ENCODE results near the gene TULP3.

TULP3 gene

GRCh38 chr12:2977776-2978175 lies 87.1 kb downstream of the TULP3 start:
- DNase-seq: no peak

DNA sequence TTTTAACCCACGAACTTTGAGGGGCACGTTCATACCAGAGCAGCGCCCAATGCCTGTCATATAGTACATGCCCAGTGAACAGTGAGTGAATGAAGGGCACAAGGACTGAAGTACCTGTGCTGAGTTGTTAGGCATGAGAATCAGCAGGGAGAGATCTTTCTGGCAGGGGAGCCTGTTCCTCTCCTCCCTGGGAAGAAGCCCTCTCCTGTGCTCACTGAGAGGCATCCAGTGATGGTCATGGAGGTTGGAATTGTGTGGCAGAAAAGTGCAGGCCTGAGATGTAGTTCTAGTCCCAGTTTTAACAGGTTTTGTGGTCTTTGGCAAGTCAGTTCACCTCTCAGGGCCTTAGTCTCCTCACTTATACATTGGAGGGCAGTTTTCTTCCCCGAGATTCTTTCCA lies 89.1 kb downstream of the TULP3 start:
- no peak for DNase-seq

GRCh38 chr12:2980630-2981029 lies 89.9 kb downstream of the TULP3 start:
- no peak for DNase-seq

DNA sequence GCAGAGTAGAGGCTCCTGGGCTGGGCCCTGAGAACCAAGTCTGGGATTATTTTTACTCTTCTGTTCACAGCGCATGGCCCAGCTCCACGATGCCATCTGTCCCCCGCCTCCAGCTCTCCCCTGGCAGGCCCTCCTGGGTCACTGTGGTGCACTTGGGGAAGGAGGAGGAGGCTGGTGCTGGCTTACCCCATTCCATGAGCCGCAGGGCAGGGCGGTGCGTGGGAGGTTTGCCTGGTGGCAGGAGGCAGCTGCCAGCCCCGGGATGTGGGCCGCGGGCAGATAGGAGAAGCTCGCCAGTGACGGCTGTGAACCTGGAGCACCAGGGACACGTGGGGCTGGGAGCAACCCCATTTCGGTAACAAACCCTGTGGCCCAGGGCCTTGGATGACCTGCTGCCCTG lies 91.7 kb downstream of the TULP3 start:
- DNase-seq: no peak

DNA sequence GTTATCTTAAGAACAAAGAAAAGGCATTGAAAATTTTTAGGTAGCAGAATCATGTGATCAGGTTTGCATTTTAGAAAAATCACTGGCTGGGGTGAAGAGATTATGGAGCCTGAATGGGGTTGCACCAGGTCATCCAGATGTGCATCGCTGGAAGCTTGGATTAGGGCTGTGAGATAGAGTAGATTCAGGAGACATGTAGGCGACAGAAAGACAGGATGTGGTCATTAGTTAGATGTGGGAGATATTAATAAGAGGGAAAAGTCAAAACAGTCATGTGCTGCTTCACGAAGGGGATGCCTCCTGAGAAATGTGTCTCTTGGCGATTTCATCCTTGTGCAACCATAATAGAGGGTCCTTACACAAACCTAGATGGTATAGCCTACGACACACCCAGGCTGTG lies 93.6 kb downstream of the TULP3 start:
- DNase-seq: no peak

GRCh38 chr12:2984698-2985097 lies 94.0 kb downstream of the TULP3 start:
- DNase-seq: no peak

DNA sequence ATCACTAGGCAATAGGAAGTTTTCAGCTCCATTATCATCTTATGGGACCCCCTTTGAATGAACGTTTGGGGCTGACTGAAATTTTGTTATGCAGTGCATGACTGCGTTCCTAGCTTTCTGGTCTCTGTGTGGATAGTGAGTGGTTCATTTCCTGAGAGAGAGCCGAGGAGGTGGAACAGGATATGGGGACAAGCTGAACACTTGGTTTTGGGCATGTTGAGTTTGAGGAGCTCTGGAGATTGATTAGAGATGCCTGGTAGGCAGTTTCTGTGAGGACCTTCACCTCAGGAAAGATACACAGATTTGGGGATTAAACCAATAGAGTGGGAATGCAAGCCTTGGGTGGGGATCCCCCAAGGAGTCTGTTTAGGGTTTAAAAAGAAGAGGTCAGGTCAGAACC lies 96.2 kb downstream of the TULP3 start:
- DNase-seq: no peak

GRCh38 chr12:2988494-2988893 lies 97.8 kb downstream of the TULP3 start:
- no peak for DNase-seq
